GM12878 (cell line): ENCODE measurements around the gene TEX22. TPM values are rescaled to one million over a fixed set of nuclear protein-coding genes. Genes with fewer than 3 reads are reported as not detected.

Experiments
- ATAC-seq: fragments of 200-7000 bp; cut with Tn5 transposase; 3 replicates; pipeline ENCODE4 v1.9.1; 2020; ENCODE audit warnings: mild to moderate bottlenecking, moderate library complexity
- BruUV-seq: library from RNA; stranded (reverse); fragments of 400-500 nt; replicated peaks from 2 replicates; lab custom pipeline; 2021; lab: Mats Ljungman, UMichigan
- CTCF ChIA-PET: fragments of 300-600 bp; sonication (Branson Sonifier 250); formaldehyde crosslinking; extraction: SDS; loops from one replicate; lab custom pipeline; 2021; ENCODE audit warnings: inconsistent platforms; lab: Yijun Ruan, JAX
- POLR2A ChIA-PET: fragments of 350-600 bp; formaldehyde crosslinking; extraction: SDS; loops from one replicate; lab custom pipeline; 2021; ENCODE audit warnings: inconsistent platforms; lab: Charles Lee
- RAD21 ChIA-PET: fragments of 300-600 bp; sonication (Branson Sonifier 250); formaldehyde crosslinking; loops from one replicate; lab custom pipeline; 2023; ENCODE audit warnings: antibody characterized with exemption; ENCODE audit not compliant: unreplicated experiment; lab: Charles Lee
- SMC1A ChIA-PET: fragments of 300-600 bp; sonication (Branson Sonifier 250); formaldehyde crosslinking; loops from one replicate; lab custom pipeline; 2023; ENCODE audit not compliant: unreplicated experiment, uncharacterized antibody; lab: Charles Lee
- DNase-seq: peaks from one replicate; pipeline ENCODE4 v3.0.0-alpha.2; 2011; ENCODE audit warnings: low read depth, low spot score
- FAIRE-seq: peaks from 3 replicates; lab custom pipeline; 2011; peaks lifted over from hg19 to GRCh38; lab: Jason Lieb, UNC
- H2AFZ ChIP-seq: 2 replicates; pipeline ENCODE4 v1.6.0; 2011; ENCODE audit warnings: low read depth, low read length, control low read depth; ENCODE audit not compliant: control insufficient read depth
- H3K27ac ChIP-seq: 2 replicates; pipeline ENCODE4 v1.5.1; 2011; ENCODE audit warnings: control low read depth; ENCODE audit not compliant: control insufficient read depth, insufficient read depth
- H3K27me3 ChIP-seq, 2 experiments: replicated peaks in 1 of 2; 2 replicates each; pipeline versions ENCODE4 v1.6.0 to v1.6.1; 2011; ENCODE audit warnings: low read length in 1 of 2; ENCODE audit not compliant: control insufficient read depth in 2 of 2, insufficient read depth in 2 of 2
- H3K36me3 ChIP-seq, 2 experiments: 2 replicates each; pipeline ENCODE4 v1.5.1; 2011; ENCODE audit warnings: low read length in 1 of 2; ENCODE audit not compliant: control insufficient read depth in 2 of 2, insufficient read depth in 2 of 2
- H3K4me1 ChIP-seq: 2 replicates; pipeline ENCODE4 v1.6.1; 2011; ENCODE audit warnings: mild to moderate bottlenecking, low read length, moderate library complexity, mixed read lengths; ENCODE audit not compliant: control insufficient read depth, insufficient read depth
- H3K4me2 ChIP-seq: 2 replicates; pipeline ENCODE4 v1.6.0; 2011; ENCODE audit warnings: control low read depth; ENCODE audit not compliant: control insufficient read depth, insufficient read depth
- H3K4me3 ChIP-seq: fragments of 200-600 bp; sonication (generic); 2 replicates; pipeline ENCODE4 v1.5.1; 2016
- H3K79me2 ChIP-seq: 2 replicates; pipeline ENCODE4 v1.6.0; 2011; ENCODE audit warnings: low read length; ENCODE audit not compliant: control insufficient read depth, insufficient read depth
- H3K9ac ChIP-seq: 2 replicates; pipeline ENCODE4 v1.8.0; 2011; ENCODE audit warnings: low read length, control low read depth, mixed read lengths; ENCODE audit not compliant: control insufficient read depth, insufficient read depth
- H3K9me3 ChIP-seq: replicated peaks from 3 replicates; pipeline ENCODE4 v1.5.1; 2011; ENCODE audit warnings: mild to moderate bottlenecking, low read length; ENCODE audit not compliant: control insufficient read depth, insufficient read depth
- H4K20me1 ChIP-seq: 2 replicates; pipeline ENCODE4 v1.6.0; 2011; ENCODE audit not compliant: control insufficient read depth, insufficient read depth
- BACH1 ChIP-seq: fragments of 450-650 bp; IDR thresholded peaks from 2 replicates; pipeline ENCODE4 v1.6.1; 2017; ENCODE audit warnings: mild to moderate bottlenecking, borderline replicate concordance
- KLF5 ChIP-seq: fragments of 450-650 bp; IDR thresholded peaks from 2 replicates; pipeline ENCODE4 v1.6.1; 2014; ENCODE audit warnings: mild to moderate bottlenecking; ENCODE audit not compliant: partially characterized antibody
- RELA ChIP-seq: fragments of 450-650 bp; IDR thresholded peaks from 2 replicates; pipeline ENCODE4 v1.8.0; 2014; ENCODE audit warnings: borderline replicate concordance; ENCODE audit not compliant: partially characterized antibody
- SMAD5 ChIP-seq: IDR thresholded peaks from 2 replicates; pipeline ENCODE4 v1.6.1; 2016; ENCODE audit warnings: antibody characterized with exemption, low read depth
- ZNF622 ChIP-seq: fragments of 450-650 bp; IDR thresholded peaks from 2 replicates; pipeline ENCODE4 v1.6.1; 2017; ENCODE audit warnings: mild to moderate bottlenecking, inconsistent platforms
- ZZZ3 ChIP-seq: IDR thresholded peaks from 2 replicates; pipeline ENCODE4 v1.6.1; 2011; ENCODE audit warnings: low read depth; ENCODE audit not compliant: control insufficient read depth, insufficient read length
- WGBS: methylation state at CpG from one replicate; pipeline ENCODE4 v1.1.6; 2016; ENCODE audit warnings: low lambda C conversion rate; ENCODE audit not compliant: insufficient replicate concordance, insufficient coverage; ENCODE audit errors: missing lambda C conversion rate; 5-methylcytosine and 5-hydroxymethylcytosine counted together
- in situ Hi-C: fragments of 300-500 bp; cut with MboI; formaldehyde crosslinking; loops from 9 replicates; pipeline ENCODE4 v1.14.3; 2018; ENCODE audit warnings: mixed read lengths
- intact Hi-C: fragments of 100-400 bp; cut with micrococcal nuclease; formaldehyde crosslinking; loops from one replicate; pipeline ENCODE4 v1.14.2; 2022; ENCODE audit not compliant: unreplicated experiment
- polyA plus RNA-seq, 11 experiments: library from polyadenylated mRNA; depleted of rRNA in 4 of 11; unstranded in 6 of 11; stranded (reverse) in 5 of 11; fragments of >200 nt; fragmentation: Nextera tagmentation in 4 of 11; fragmentation: Illumina TruSeq in 1 of 11; extraction: Ambion mirVana in 4 of 11; extraction: Trizol in 1 of 11; gene quantifications; 1 replicate in 1 of 11; 2 replicates in 10 of 11; pipeline versions ENCODE4 v1.2.1 to v1.2.3, GENCODE V29; 2011 to 2016; ENCODE audit warnings: inconsistent platforms in 2 of 11, missing spikeins in 2 of 11, low read depth in 1 of 11
- total RNA-seq, 4 experiments: library from RNA; depleted of rRNA in 3 of 4; stranded (reverse); fragments of >200 nt in 3 of 4; fragmentation: Illumina TruSeq in 1 of 4; extraction: Trizol in 1 of 4; gene quantifications; 2 replicates each; pipeline versions ENCODE4 v1.2.1 to v1.2.3, GENCODE V29; 2013 to 2021
- TF ChIP-seq, protein P1 (sequence below): fragments of 450-650 bp; IDR thresholded peaks from 2 replicates; pipeline ENCODE4 v1.6.1; 2016; ENCODE audit warnings: mild to moderate bottlenecking, moderate library complexity, borderline replicate concordance

Gene TEX22
- total and polyA plus RNA-seq, 10 of the 15 experiments (the other 5 are each of a cell fraction or from before 2014, with no cell fraction given): 0.02 to 4.0 (median 0.63) TPM; not detected in 1

DNA sequence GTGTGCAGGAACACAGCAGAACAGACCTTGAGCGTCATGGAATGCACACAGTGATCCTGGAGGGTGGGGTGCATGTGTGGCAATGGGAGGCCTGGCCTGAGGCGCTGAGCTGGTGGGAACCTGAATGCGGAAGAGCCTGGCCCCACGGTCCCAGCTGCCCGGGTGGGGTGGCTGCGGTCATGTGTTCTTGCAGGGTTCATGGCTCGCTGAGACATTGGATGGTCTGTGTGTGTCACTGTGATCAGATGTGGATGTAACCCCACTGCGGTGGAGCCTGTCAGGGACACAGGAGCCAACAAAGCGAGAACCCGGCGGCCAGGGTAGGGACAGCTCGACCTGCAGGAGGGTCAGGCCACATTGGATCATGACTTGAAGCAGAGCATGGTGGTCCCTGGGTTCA is 44.5 kb downstream of the TEX22 start:
- DNase-seq: no peak
- POLR2A ChIA-PET: no interaction called here
- in situ Hi-C loops: no loop called here

More for the DNA sequence above, 44.5 kb downstream of the TEX22 start:
- TF ChIP-seq ZZZ3 (no peak), ZNF622 (no peak), BACH1 (no peak), KLF5 (no peak), SMAD5 (no peak), RELA (no peak)
- TF ChIP-seq, protein P1, sequence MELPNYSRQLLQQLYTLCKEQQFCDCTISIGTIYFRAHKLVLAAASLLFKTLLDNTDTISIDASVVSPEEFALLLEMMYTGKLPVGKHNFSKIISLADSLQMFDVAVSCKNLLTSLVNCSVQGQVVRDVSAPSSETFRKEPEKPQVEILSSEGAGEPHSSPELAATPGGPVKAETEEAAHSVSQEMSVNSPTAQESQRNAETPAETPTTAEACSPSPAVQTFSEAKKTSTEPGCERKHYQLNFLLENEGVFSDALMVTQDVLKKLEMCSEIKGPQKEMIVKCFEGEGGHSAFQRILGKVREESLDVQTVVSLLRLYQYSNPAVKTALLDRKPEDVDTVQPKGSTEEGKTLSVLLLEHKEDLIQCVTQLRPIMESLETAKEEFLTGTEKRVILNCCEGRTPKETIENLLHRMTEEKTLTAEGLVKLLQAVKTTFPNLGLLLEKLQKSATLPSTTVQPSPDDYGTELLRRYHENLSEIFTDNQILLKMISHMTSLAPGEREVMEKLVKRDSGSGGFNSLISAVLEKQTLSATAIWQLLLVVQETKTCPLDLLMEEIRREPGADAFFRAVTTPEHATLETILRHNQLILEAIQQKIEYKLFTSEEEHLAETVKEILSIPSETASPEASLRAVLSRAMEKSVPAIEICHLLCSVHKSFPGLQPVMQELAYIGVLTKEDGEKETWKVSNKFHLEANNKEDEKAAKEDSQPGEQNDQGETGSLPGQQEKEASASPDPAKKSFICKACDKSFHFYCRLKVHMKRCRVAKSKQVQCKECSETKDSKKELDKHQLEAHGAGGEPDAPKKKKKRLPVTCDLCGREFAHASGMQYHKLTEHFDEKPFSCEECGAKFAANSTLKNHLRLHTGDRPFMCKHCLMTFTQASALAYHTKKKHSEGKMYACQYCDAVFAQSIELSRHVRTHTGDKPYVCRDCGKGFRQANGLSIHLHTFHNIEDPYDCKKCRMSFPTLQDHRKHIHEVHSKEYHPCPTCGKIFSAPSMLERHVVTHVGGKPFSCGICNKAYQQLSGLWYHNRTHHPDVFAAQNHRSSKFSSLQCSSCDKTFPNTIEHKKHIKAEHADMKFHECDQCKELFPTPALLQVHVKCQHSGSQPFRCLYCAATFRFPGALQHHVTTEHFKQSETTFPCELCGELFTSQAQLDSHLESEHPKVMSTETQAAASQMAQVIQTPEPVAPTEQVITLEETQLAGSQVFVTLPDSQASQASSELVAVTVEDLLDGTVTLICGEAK: no peak
- TF ChIP-seq, all 136 proteins: peak for 0
- Histone ChIP-seq H4K20me1 (no peaks in the 10 kb centered on the region), H3K9me3 (no peaks in the 10 kb centered on the region), H3K27ac (no peak overlapping the region), H3K79me2 (peaks cover 2% of the 10 kb centered on the region; the same call in 1 of the 2 replicates), H3K4me1 (no peaks in the 10 kb centered on the region), H3K4me3 (no peak overlapping the region), H2AFZ (no peak overlapping the region), H3K36me3 (peaks cover 0 to 20% of the 10 kb centered on the region in 2 experiments; a peak in 3 of 4 replicates), H3K9ac (no peak overlapping the region), H3K27me3 (no peaks in the 10 kb centered on the region), H3K4me2 (no peak overlapping the region)
- ChIA-PET CTCF (no interaction called here), RAD21 (no interaction called here), SMC1A (no interaction called here)
- intact Hi-C loops: no loop called here
- 86% methylated on average over 12 of the region's 12 CpGs for WGBS
- no TSS peak for BruUV-seq
- ATAC-seq (no peak), FAIRE-seq (no peak)
